Karpas-422 (cell line): ENCODE data around the gene MRPL21. TPM values are rescaled to one million over a fixed set of nuclear protein-coding genes. Genes with fewer than 3 reads are reported as not detected.

Source experiments
- DNase-seq: peaks from one replicate; pipeline ENCODE4 v3.0.0-alpha.2; 2015
- H2AFZ ChIP-seq: fragments of 200-600 bp; sonication (generic); 2 replicates; pipeline ENCODE4 v1.6.1; 2014; ENCODE audit warnings: antibody characterized with exemption, low read length, mixed read lengths
- H3K27ac ChIP-seq: fragments of 200-600 bp; sonication (generic); 2 replicates; pipeline ENCODE4 v1.5.1; 2014; ENCODE audit warnings: mild to moderate bottlenecking, low read length, moderate library complexity
- H3K27me3 ChIP-seq: fragments of 200-600 bp; sonication (generic); 2 replicates; pipeline ENCODE4 v1.6.1; 2014; ENCODE audit warnings: low read length, mixed read lengths
- H3K36me3 ChIP-seq: fragments of 200-600 bp; sonication (generic); 2 replicates; pipeline ENCODE4 v1.6.1; 2014; ENCODE audit warnings: low read length, mixed read lengths; ENCODE audit not compliant: insufficient read depth
- H3K4me1 ChIP-seq: fragments of 200-600 bp; sonication (generic); 2 replicates; pipeline ENCODE4 v1.6.1; 2014; ENCODE audit warnings: mild to moderate bottlenecking, low read length, mixed read lengths
- H3K4me2 ChIP-seq: fragments of 200-600 bp; sonication (generic); 2 replicates; pipeline ENCODE4 v1.6.1; 2014; ENCODE audit warnings: low read length, low read depth, mild to moderate bottlenecking; ENCODE audit not compliant: poor library complexity, severe bottlenecking
- H3K4me3 ChIP-seq: fragments of 200-600 bp; sonication (generic); 2 replicates; pipeline ENCODE4 v1.5.1; 2014; ENCODE audit warnings: mild to moderate bottlenecking, antibody characterized with exemption, low read length, mixed read lengths
- H3K79me2 ChIP-seq: fragments of 200-600 bp; sonication (generic); 2 replicates; pipeline ENCODE4 v1.6.1; 2014; ENCODE audit warnings: mild to moderate bottlenecking, low read length, mixed read lengths
- H3K9ac ChIP-seq: fragments of 200-600 bp; sonication (generic); 2 replicates; pipeline ENCODE4 v1.6.0; 2014; ENCODE audit warnings: low read length
- H3K9me2 ChIP-seq: fragments of 200-600 bp; sonication (generic), shearing (Covaris generic); replicated peaks from 2 replicates; pipeline ENCODE4 v1.6.0; 2014; ENCODE audit warnings: mild to moderate bottlenecking, low read length, moderate library complexity; ENCODE audit not compliant: insufficient read depth
- H3K9me3 ChIP-seq: fragments of 300-700, 200-600 bp; sonication (generic); 2 replicates; pipeline ENCODE4 v1.6.1; 2014; ENCODE audit warnings: low read length, mixed read lengths
- H4K20me1 ChIP-seq: fragments of 200-600 bp; sonication (generic); 2 replicates; pipeline ENCODE4 v1.6.1; 2014; ENCODE audit warnings: mild to moderate bottlenecking, antibody characterized with exemption, low read length, low read depth; ENCODE audit not compliant: insufficient read depth
- total RNA-seq: library from RNA; depleted of rRNA; stranded (reverse); fragments of >200 nt; shearing (Covaris generic); gene quantifications from 2 replicates; pipeline ENCODE4 v1.2.3, GENCODE V29; 2014; ENCODE audit warnings: low replicate concordance

The MRPL21 gene
- total RNA-seq, 1 experiment from 2014 or later: 121 TPM

DNA sequence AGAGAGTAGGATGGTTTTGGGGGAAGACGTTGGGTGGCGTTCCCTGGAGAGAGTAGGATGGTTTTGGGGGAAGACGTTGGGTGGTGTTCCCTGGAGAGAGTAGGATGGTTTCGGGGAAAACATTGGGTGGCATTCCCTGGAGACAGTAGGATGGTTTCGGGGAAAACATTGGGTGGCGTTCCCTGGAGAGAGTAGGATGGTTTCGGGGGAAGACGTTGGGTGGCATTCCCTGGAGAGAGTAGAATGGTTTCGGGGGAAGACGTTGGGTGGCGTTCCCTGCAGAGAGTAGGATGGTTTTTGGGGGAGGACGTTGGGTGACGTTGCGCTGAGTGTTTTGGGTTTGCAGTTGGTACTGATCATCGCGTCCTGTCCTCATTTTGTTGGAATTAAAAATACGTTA, 28.3 kb upstream of the MRPL21 start:
- Histone ChIP-seq H3K9me2 (no peaks in the 10 kb centered on the region), H3K27me3 (no peaks in the 10 kb centered on the region), H3K4me3 (no peak overlapping the region), H3K4me1 (peaks cover 9% of the 10 kb centered on the region), H2AFZ (no peak overlapping the region), H3K27ac (no peak overlapping the region), H3K9me3 (no peaks in the 10 kb centered on the region), H3K79me2 (0 out of 2 replicates have a peak, but pooled peaks cover 2% of the 10 kb centered on the region), H3K9ac (no peak overlapping the region), H3K36me3 (no peaks in the 10 kb centered on the region), H3K4me2 (no peak overlapping the region), H4K20me1 (no peaks in the 10 kb centered on the region)
- DNase-seq: no peak

DNA sequence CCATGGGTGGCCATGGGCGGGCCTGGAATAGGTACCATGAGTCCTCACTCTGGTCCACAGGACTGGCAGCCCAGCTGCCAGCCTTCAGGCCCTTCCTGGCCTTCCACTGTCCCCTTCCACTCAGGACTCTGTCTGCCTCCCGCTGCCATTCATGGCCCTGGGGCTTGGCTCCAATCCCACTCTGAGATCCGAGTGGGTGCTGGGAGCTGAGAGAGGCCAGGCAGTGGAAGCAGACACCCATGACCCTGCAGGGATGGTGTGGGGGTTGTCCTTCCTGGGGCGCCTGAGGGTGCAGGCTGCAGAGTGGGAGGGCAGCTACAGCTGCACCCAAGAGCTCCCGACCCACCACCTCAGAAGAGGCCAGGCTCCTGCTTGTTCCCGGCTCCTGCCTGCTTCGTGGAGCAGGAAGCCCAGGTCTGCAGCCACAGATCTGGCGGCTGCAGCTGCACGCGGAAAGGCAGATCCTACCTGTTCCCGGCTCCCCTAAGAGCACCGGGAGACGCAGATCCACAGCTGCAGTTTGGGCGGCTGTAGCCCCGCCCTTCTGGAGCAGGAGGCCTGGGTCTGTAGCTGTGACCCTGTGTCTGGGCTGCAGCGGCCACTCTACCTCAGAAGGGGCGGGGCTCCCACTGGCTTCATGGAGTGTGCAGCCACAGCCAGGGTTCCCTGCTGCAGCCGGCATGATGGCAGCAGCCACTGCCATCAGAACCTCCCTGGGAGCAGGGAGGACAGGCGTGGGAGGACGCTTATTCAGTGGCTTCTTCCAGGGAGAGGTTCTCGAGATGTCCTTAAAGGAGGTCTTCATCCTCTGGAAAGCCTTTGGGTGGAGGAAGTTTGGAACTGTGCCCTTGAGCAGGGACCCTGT, 27.6 kb upstream of the MRPL21 start:
- H3K9me2 ChIP-seq: no peaks in the 10 kb centered on the region
- no peak overlapping the region for H3K27ac ChIP-seq
- DNase-seq: no peak
- H3K27me3 ChIP-seq: no peaks in the 10 kb centered on the region
- no peak overlapping the region for H2AFZ ChIP-seq
- no peak overlapping the region for H3K4me3 ChIP-seq
- H3K79me2 ChIP-seq: 0 out of 2 replicates have a peak, but pooled peaks cover 2% of the 10 kb centered on the region
- H3K4me1 ChIP-seq: peaks cover 10% of the 10 kb centered on the region
- H3K36me3 ChIP-seq: peaks cover 3% of the 10 kb centered on the region; the same call in 1 of the 2 replicates
- H3K9me3 ChIP-seq: no peaks in the 10 kb centered on the region
- no peak overlapping the region for H3K9ac ChIP-seq
- no peaks in the 10 kb centered on the region for H4K20me1 ChIP-seq
- H3K4me2 ChIP-seq: no peak overlapping the region

- Histone ChIP-seq H2AFZ (no peak overlapping the region), H3K4me1 (peaks cover 10% of the 10 kb centered on the region), H3K4me3 (no peak overlapping the region), H3K9me2 (no peaks in the 10 kb centered on the region), H3K9ac (no peak overlapping the region), H3K4me2 (no peak overlapping the region), H3K36me3 (peaks cover 15% of the 10 kb centered on the region), H3K27me3 (no peaks in the 10 kb centered on the region), H3K27ac (no peak overlapping the region), H3K79me2 (0 out of 2 replicates have a peak, but pooled peaks cover 2% of the 10 kb centered on the region), H4K20me1 (no peaks in the 10 kb centered on the region), H3K9me3 (peaks cover 5% of the 10 kb centered on the region; the same call in 1 of the 2 replicates)
- DNase-seq: no peak
These were observed 26.3 kb upstream of the MRPL21 start for GRCh38 chr11:68929706-68930570.

DNA sequence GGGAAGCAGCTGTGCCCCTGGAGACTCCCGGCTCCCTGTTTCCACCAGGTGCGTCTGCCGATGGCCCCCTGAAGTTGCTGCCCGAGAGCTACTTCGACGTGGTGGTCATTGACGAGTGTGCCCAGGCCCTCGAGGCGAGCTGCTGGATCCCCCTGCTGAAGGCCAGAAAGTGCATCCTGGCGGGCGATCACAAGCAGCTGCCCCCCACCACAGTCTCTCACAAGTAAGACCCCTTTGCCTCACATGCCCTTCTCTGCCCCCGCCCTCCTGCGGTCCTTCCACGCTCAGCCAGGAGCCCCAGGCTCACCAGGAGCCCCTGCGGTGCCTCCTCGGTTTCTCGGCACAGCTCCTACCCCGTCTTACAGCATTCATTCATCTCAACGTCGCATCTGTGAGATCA, 25.5 kb upstream of the MRPL21 start:
- DNase-seq: no peak
- Histone ChIP-seq H4K20me1 (no peaks in the 10 kb centered on the region), H3K27ac (no peak overlapping the region), H3K79me2 (0 out of 2 replicates have a peak, but pooled peaks cover 2% of the 10 kb centered on the region), H3K36me3 (peaks cover 23% of the 10 kb centered on the region), H3K4me1 (peaks cover 10% of the 10 kb centered on the region), H2AFZ (no peak overlapping the region), H3K4me3 (no peak overlapping the region), H3K4me2 (no peak overlapping the region), H3K9ac (no peak overlapping the region), H3K27me3 (no peaks in the 10 kb centered on the region), H3K9me2 (no peaks in the 10 kb centered on the region), H3K9me3 (peaks cover 5% of the 10 kb centered on the region; the same call in 1 of the 2 replicates)

DNA sequence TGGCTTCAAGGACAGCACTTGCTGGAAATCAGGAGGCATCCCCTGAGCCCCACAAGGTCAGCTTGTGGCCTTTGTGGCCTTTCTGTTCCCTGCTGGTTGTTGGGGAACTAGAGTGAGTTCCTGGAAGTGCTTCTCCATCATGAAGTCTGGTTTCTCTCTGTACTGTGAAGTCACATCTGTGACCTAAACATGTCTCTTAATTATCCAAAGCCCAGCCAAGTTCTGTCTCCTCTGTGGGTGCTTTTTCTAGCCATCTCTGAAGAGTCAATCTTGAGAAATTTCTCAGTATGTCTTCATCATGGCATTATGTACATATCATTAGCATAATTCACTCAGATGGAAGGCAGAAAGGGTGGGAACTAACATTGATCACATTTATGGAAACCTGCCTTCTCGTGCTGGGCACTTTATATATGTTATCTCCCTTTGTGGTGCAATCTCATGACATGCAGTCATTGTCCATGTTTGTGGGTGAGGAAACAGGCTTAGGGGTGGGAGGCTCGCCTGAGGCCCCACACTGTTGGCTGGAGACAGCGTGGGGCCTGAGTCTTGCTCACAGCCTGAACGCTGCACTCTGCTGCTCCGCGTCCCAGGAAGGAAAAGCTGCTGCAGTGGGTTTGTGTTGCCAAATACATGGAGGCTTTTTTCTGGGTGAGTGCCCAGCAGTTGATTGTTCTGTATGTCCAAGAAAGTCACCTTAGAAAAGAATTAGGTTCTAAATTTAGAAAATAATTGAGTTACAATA, 24.7 kb upstream of the MRPL21 start:
- no peak overlapping the region for H3K27ac ChIP-seq
- H3K4me2 ChIP-seq: no peak overlapping the region
- H3K27me3 ChIP-seq: no peaks in the 10 kb centered on the region
- no peak overlapping the region for H3K9ac ChIP-seq
- H3K36me3 ChIP-seq: peaks cover 31% of the 10 kb centered on the region
- no peaks in the 10 kb centered on the region for H3K9me2 ChIP-seq
- DNase-seq: no peak
- no peak overlapping the region for H3K4me3 ChIP-seq
- H3K79me2 ChIP-seq: 0 out of 2 replicates have a peak, but pooled peaks cover 5% of the 10 kb centered on the region
- peaks cover 10% of the 10 kb centered on the region for H3K4me1 ChIP-seq
- peaks cover 5% of the 10 kb centered on the region; the same call in 1 of the 2 replicates for H3K9me3 ChIP-seq
- H4K20me1 ChIP-seq: no peaks in the 10 kb centered on the region
- no peak overlapping the region for H2AFZ ChIP-seq

DNA sequence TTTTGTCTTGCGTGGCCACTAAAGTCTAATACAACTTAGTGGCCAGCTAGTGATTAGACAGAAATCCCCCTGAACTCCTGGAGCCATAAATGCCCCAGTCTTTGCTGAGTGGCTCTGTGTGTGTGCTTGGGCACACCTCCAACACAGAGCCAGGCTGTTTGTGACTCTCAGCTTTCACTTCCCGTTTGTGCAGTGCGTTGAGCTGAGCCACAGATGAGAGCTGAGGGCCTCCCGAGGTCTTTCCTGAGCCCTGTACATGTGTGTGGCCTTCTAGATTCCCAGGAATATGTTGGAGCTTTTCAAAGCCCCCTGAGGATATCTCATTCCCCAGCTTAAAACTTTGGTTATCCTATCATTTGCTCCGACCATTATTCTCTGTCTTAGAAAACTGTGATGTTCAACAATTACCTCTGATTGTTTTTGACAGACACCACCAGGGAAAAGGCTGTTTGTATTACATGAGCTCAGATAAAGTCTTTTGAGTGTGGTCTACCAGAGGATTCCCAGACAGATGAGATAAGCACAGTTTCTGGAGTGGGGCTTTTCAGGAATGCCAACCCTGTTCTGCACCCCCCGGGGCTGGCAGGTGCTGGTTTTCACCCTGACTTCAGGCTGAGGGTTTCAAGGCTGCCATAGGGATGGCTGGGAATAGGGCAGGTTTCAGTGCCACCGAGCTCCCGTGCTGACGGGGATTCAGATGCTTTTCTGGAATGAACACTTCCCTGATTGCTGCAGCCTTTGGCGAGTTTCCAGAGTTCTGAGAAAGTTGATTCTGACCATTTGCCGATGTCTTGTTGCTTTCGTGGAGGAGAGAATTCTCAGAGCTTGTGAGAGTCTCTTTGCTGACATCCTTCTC, 23.9 kb upstream of the MRPL21 start:
- H4K20me1 ChIP-seq: no peaks in the 10 kb centered on the region
- DNase-seq: peak; percentile 83
- peaks cover 10% of the 10 kb centered on the region for H3K4me1 ChIP-seq
- no peak overlapping the region for H3K27ac ChIP-seq
- peaks cover 34% of the 10 kb centered on the region for H3K36me3 ChIP-seq
- H3K27me3 ChIP-seq: no peaks in the 10 kb centered on the region
- H3K4me3 ChIP-seq: no peak overlapping the region
- no peak overlapping the region for H3K9ac ChIP-seq
- no peaks in the 10 kb centered on the region for H3K9me2 ChIP-seq
- no peak overlapping the region for H3K4me2 ChIP-seq
- 0 out of 2 replicates have a peak, but pooled peaks cover 5% of the 10 kb centered on the region for H3K79me2 ChIP-seq
- H3K9me3 ChIP-seq: peaks cover 5% of the 10 kb centered on the region; the same call in 1 of the 2 replicates
- H2AFZ ChIP-seq: no peak overlapping the region

- Histone ChIP-seq H2AFZ (no peak overlapping the region), H3K4me2 (no peak overlapping the region), H3K9me3 (peaks cover 5% of the 10 kb centered on the region; the same call in 1 of the 2 replicates), H3K27me3 (no peaks in the 10 kb centered on the region), H3K9me2 (no peaks in the 10 kb centered on the region), H4K20me1 (no peaks in the 10 kb centered on the region), H3K9ac (no peak overlapping the region), H3K4me3 (no peak overlapping the region), H3K36me3 (peaks cover 34% of the 10 kb centered on the region), H3K79me2 (peaks cover 5% of the 10 kb centered on the region; the same call in 1 of the 2 replicates), H3K4me1 (peaks cover 10% of the 10 kb centered on the region), H3K27ac (no peak overlapping the region)
- DNase-seq: no peak
These were observed 22.0 kb upstream of the MRPL21 start for GRCh38 chr11:68925611-68926010.
